Panc1 (cell line): Measurements from ENCODE around the gene COL6A3. TPM values are rescaled to one million over a fixed set of nuclear protein-coding genes. Genes with fewer than 3 reads are reported as not detected.

ENCODE experiments used
- ATAC-seq: fragments of 200-7000 bp; cut with Tn5 transposase; 2 replicates; pipeline ENCODE4 v1.9.1; 2020; ENCODE audit warnings: mild to moderate bottlenecking, moderate library complexity
- BruUV-seq: library from RNA; stranded (reverse); fragments of 400-500 nt; replicated peaks from 2 replicates; lab custom pipeline; 2021; lab: Mats Ljungman, UMichigan
- CTCF ChIA-PET: fragments of 300-600 bp; sonication (Branson Sonifier 250); formaldehyde crosslinking; loops from one replicate; lab custom pipeline; 2022; ENCODE audit warnings: antibody characterized with exemption; lab: Charles Lee
- POLR2A ChIA-PET: fragments of 300-600 bp; sonication (Branson Sonifier 250); formaldehyde crosslinking; loops from one replicate; lab custom pipeline; 2022; ENCODE audit warnings: antibody characterized with exemption; lab: Charles Lee
- DNase-seq: peaks from one replicate; pipeline ENCODE4 v3.0.0-alpha.2; 2010; ENCODE audit warnings: low read depth, low spot score
- H3K27ac ChIP-seq: 2 replicates; pipeline ENCODE4 v1.5.1; 2011; ENCODE audit warnings: mild to moderate bottlenecking, low read length, inconsistent platforms
- H3K27me3 ChIP-seq: fragments of 200-500 bp; sonication (Bioruptor generic); 2 replicates; pipeline ENCODE4 v1.6.0; 2014; ENCODE audit warnings: low read length, inconsistent platforms; ENCODE audit not compliant: control insufficient read depth, insufficient read depth
- H3K36me3 ChIP-seq: fragments of 200-500 bp; sonication (Bioruptor generic); 2 replicates; pipeline ENCODE4 v1.5.1; 2014; ENCODE audit warnings: inconsistent platforms, mild to moderate bottlenecking, low read length, moderate library complexity; ENCODE audit not compliant: control insufficient read depth, insufficient read depth
- H3K4me1 ChIP-seq: 2 replicates; pipeline ENCODE4 v1.5.1; 2011; ENCODE audit warnings: inconsistent platforms, mild to moderate bottlenecking, low read length, moderate library complexity; ENCODE audit not compliant: control insufficient read depth, insufficient read depth
- H3K4me3 ChIP-seq, 2 experiments: 2 replicates each; pipeline ENCODE4 v1.5.1; 2011 to 2012; ENCODE audit warnings: low read depth in 2 of 2, low read length in 2 of 2, mild to moderate bottlenecking in 2 of 2, inconsistent platforms in 1 of 2, moderate library complexity in 1 of 2
- H3K9me3 ChIP-seq: fragments of 200-500 bp; sonication (Bioruptor generic); 2 replicates; pipeline ENCODE4 v1.5.1; 2014; ENCODE audit warnings: low read depth, mild to moderate bottlenecking, inconsistent platforms, low read length, moderate library complexity; ENCODE audit not compliant: control insufficient read depth, insufficient read depth
- POLR2AphosphoS5 ChIP-seq: IDR thresholded peaks from 2 replicates; pipeline ENCODE4 v1.6.1; 2012; ENCODE audit warnings: mild to moderate bottlenecking, low read depth, low read length, moderate library complexity
- REST ChIP-seq, 2 experiments: IDR thresholded peaks; 2 replicates each; pipeline ENCODE4 v1.6.1; 2011 to 2012; ENCODE audit warnings: low read depth in 2 of 2, control low read depth in 1 of 2, low read length in 1 of 2, mild to moderate bottlenecking in 1 of 2, moderate library complexity in 1 of 2; ENCODE audit not compliant: insufficient read depth in 1 of 2
- SIN3A ChIP-seq: IDR thresholded peaks from 2 replicates; pipeline ENCODE4 v1.6.1; 2012; ENCODE audit warnings: low read depth, mild to moderate bottlenecking, low read length, moderate library complexity, borderline replicate concordance; ENCODE audit not compliant: insufficient read depth
- TCF7L2 ChIP-seq: IDR thresholded peaks from 2 replicates; pipeline ENCODE4 v1.6.1; 2011; ENCODE audit warnings: mild to moderate bottlenecking, low read depth, low read length, inconsistent platforms
- in situ Hi-C: cut with HindIII; loops from 2 replicates; pipeline ENCODE4 v1.10.0; 2016; ENCODE audit warnings: low sequenced_read_pairs, low pct_unique_long_range_greater_than_20kb
- intact Hi-C: fragments of 100-400 bp; cut with micrococcal nuclease; formaldehyde crosslinking; loops from one replicate; pipeline ENCODE4 v1.10.0; 2022; ENCODE audit not compliant: unreplicated experiment
- total RNA-seq: library from RNA; stranded (reverse); gene quantifications from one replicate; pipeline ENCODE4 v1.2.1, GENCODE V29; 2021; ENCODE audit not compliant: unreplicated experiment
- TF ChIP-seq, protein P1 (sequence below): fragments of 450-650 bp; IDR thresholded peaks from 2 replicates; pipeline ENCODE4 v1.5.1; 2017; ENCODE audit warnings: mild to moderate bottlenecking

The COL6A3 gene
- total RNA-seq, 1 experiment from 2014 or later: 0.69 TPM

DNA sequence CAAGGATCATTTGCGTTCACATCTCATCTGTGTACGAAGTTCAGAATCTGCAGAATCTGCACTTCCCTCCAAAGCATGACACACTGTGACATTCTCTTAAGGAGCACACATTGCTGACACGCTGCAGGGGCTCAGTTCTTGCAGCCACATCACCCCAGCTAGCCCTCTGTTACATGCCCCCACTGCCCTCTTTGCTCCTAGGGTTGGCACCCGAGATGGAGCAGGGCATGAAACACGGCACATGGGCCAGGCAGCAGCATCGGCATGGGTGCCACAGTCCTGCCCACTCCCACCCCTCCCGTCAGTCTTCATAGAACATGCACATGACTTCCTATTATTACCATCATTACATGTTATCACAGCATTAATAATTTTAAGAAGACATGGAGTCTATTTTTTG lies 76.4 kb downstream of the COL6A3 start:
- TF ChIP-seq TCF7L2 (no peak), POLR2AphosphoS5 (no peak), REST (IDR thresholded peaks at IDR 0.05; ENCODE audit: insufficient read depth in 1 of 2, low read depth in 2 of 2, low read length in 1 of 2) (no peak), SIN3A (no peak)
- TF ChIP-seq, protein P1, sequence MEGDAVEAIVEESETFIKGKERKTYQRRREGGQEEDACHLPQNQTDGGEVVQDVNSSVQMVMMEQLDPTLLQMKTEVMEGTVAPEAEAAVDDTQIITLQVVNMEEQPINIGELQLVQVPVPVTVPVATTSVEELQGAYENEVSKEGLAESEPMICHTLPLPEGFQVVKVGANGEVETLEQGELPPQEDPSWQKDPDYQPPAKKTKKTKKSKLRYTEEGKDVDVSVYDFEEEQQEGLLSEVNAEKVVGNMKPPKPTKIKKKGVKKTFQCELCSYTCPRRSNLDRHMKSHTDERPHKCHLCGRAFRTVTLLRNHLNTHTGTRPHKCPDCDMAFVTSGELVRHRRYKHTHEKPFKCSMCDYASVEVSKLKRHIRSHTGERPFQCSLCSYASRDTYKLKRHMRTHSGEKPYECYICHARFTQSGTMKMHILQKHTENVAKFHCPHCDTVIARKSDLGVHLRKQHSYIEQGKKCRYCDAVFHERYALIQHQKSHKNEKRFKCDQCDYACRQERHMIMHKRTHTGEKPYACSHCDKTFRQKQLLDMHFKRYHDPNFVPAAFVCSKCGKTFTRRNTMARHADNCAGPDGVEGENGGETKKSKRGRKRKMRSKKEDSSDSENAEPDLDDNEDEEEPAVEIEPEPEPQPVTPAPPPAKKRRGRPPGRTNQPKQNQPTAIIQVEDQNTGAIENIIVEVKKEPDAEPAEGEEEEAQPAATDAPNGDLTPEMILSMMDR: no peak
- Histone ChIP-seq H3K36me3 (no peaks in the 10 kb centered on the region), H3K4me3 (no peak overlapping the region), H3K27ac (no peak overlapping the region), H3K9me3 (no peaks in the 10 kb centered on the region), H3K4me1 (no peaks in the 10 kb centered on the region), H3K27me3 (no peaks in the 10 kb centered on the region)
- intact Hi-C loops (no loop called here), in situ Hi-C loops (no loop called here)
- ChIA-PET CTCF (no interaction called here), POLR2A (no interaction called here)
- no peak for DNase-seq
- no TSS peak for BruUV-seq
- no peak for ATAC-seq

- DNase-seq (no peak), ATAC-seq (no peak)
- H3K4me1 ChIP-seq: no peaks in the 10 kb centered on the region
- H3K27ac ChIP-seq: no peak overlapping the region
- H3K36me3 ChIP-seq: no peaks in the 10 kb centered on the region
- no peaks in the 10 kb centered on the region for H3K9me3 ChIP-seq
- ChIA-PET POLR2A (no interaction called here), CTCF (no interaction called here)
- in situ Hi-C loops: no loop called here
- no TSS peak for BruUV-seq
- H3K4me3 ChIP-seq: no peak overlapping the region
- no peak for TF ChIP-seq SIN3A
- TF ChIP-seq, protein P1: no peak
- no peak for TF ChIP-seq TCF7L2
- no peak for TF ChIP-seq POLR2AphosphoS5
- no peak for TF ChIP-seq REST (IDR thresholded peaks at IDR 0.05; ENCODE audit: insufficient read depth in 1 of 2, low read depth in 2 of 2, low read length in 1 of 2)
- intact Hi-C loops: no loop called here
- H3K27me3 ChIP-seq: no peaks in the 10 kb centered on the region
These were observed 77.8 kb downstream of the COL6A3 start for GRCh38 chr2:237336131-237336530.
